GM18508 (cell line): ENCODE results near the gene HTT.
A peak's percentile ranks its signal among the peaks of the same experiment; 100 is the strongest.
"Not testable (repeated sequence)": the region's sequence is repeated elsewhere in the genome, so short reads cannot be mapped to it uniquely, and the experiment has no call there.

Experiments
- ATAC-seq: cut with Tn5 transposase; IDR thresholded peaks from one replicate; pipeline ENCODE4 v1.9.1; 2021; ENCODE audit warnings: moderate number of reproducible peaks; ENCODE audit not compliant: insufficient read depth, unreplicated experiment

Gene HTT

GRCh38 chr4:3075652-3075981 lies 1.1 kb downstream of the HTT start:
- no peak for ATAC-seq

- ATAC-seq, result peak; percentile 34
These were observed 3.3 kb downstream of the HTT start for GRCh38 chr4:3077796-3078195.

GRCh38 chr4:3079694-3080123 lies 5.2 kb downstream of the HTT start:
- ATAC-seq, result peak; percentile 25

- no peak for ATAC-seq
These were observed 8.5 kb downstream of the HTT start for GRCh38 chr4:3082925-3083515.

- ATAC-seq, result no peak
These were observed 9.3 kb downstream of the HTT start for GRCh38 chr4:3083732-3084131.

GRCh38 chr4:3085948-3086670 lies 11.6 kb downstream of the HTT start:
- ATAC-seq, result no peak

- ATAC-seq, result no peak
These were observed 12.8 kb downstream of the HTT start for GRCh38 chr4:3087115-3087797.

- ATAC-seq, result no peak
These were observed 17.0 kb downstream of the HTT start for GRCh38 chr4:3091464-3091863.

- not testable (repeated sequence) for ATAC-seq
These were observed 20.2 kb downstream of the HTT start for GRCh38 chr4:3094701-3095100.

GRCh38 chr4:3096202-3096601 lies 21.7 kb downstream of the HTT start:
- ATAC-seq, result no peak

- no peak for ATAC-seq
These were observed 23.9 kb downstream of the HTT start for GRCh38 chr4:3098346-3098745.

GRCh38 chr4:3106339-3107186 lies 32.1 kb downstream of the HTT start:
- no peak for ATAC-seq

GRCh38 chr4:3107271-3107670 lies 32.8 kb downstream of the HTT start:
- no peak for ATAC-seq

- ATAC-seq, result no peak
These were observed 33.2 kb downstream of the HTT start for GRCh38 chr4:3107691-3108121.

- ATAC-seq, result no peak
These were observed 33.7 kb downstream of the HTT start for GRCh38 chr4:3108211-3108610.

GRCh38 chr4:3111461-3111860 lies 37.0 kb downstream of the HTT start:
- no peak for ATAC-seq

GRCh38 chr4:3112201-3112600 lies 37.7 kb downstream of the HTT start:
- no peak for ATAC-seq

- ATAC-seq, result no peak
These were observed 38.4 kb downstream of the HTT start for GRCh38 chr4:3112609-3113469.

GRCh38 chr4:3114377-3114776 lies 39.9 kb downstream of the HTT start:
- no peak for ATAC-seq
